ENCODE data around the gene MMP23B. TPM values are rescaled to one million over a fixed set of nuclear protein-coding genes. Genes with fewer than 3 reads are reported as not detected.

Gene MMP23B
- total RNA-seq, 4 donors from 2014 or later, result 9.8 to 61.7 (median 18.5) TPM

GRCh38 chr1:1680031-1680911, 48.3 kb downstream of the MMP23B start:
- ATAC-seq (ENCODE audit: low FRiP score) (no peak), DNase-seq (ENCODE audit: low spot score) (no peak)
- TF ChIP-seq CTCF (IDR thresholded peaks at IDR 0.05), result no peak

- ATAC-seq (ENCODE audit: low FRiP score), result no peak
- no peak for DNase-seq (ENCODE audit: low spot score)
- TF ChIP-seq CTCF (IDR thresholded peaks at IDR 0.05), result no peak
These were observed 48.9 kb downstream of the MMP23B start for GRCh38 chr1:1680912-1681273.

- ATAC-seq (ENCODE audit: low FRiP score), result no peak
- DNase-seq (ENCODE audit: low spot score), result no peak
- no peak for TF ChIP-seq CTCF (IDR thresholded peaks at IDR 0.05)
These were observed 51.3 kb downstream of the MMP23B start for GRCh38 chr1:1683104-1683905.

Other genes starting within 250 kb of the MMP23B start
- 100 to 1,000 TPM; 142 to 273 (median 204) TPM for gene CCNL2, start 232.8 kb upstream of the MMP23B start, total RNA-seq
- gene MRPL20, start 224.9 kb upstream of the MMP23B start, total RNA-seq, result 100 to 1,000 TPM; 106 to 170 (median 136) TPM
- gene ANKRD65, start 210.9 kb upstream of the MMP23B start, total RNA-seq, result 1 to 10 TPM; 2.6 to 7.3 (median 3.8) TPM
- 10 to 100 TPM in 3 of 4 donors, 1 to 10 TPM in 1; 6.8 to 21.1 (median 13.8) TPM for gene VWA1, start 196.5 kb upstream of the MMP23B start, total RNA-seq
- 1 to 10 TPM in 2 of 4 donors, under 1 TPM in 1, not detected in 1; 0.69 to 3.5 (median 2.4) TPM for gene ATAD3C, start 182.5 kb upstream of the MMP23B start, total RNA-seq
- gene ATAD3B, start 160.4 kb upstream of the MMP23B start, total RNA-seq, result 10 to 100 TPM; 11.0 to 91.6 (median 16.5) TPM
- 10 to 100 TPM; 17.3 to 38.5 (median 20.7) TPM for gene ATAD3A, start 120.0 kb upstream of the MMP23B start, total RNA-seq
- gene TMEM240, start 91.5 kb upstream of the MMP23B start, total RNA-seq, result 1 to 10 TPM; 2.6 to 3.5 (median 3.1) TPM
- 100 to 1,000 TPM in 3 of 4 donors, 10 to 100 TPM in 1; 95.7 to 130 (median 107) TPM for gene SSU72, start 57.3 kb upstream of the MMP23B start, total RNA-seq
- 1 to 10 TPM in 3 of 4 donors, not detected in 1; 1.9 to 2.6 (median 2.2) TPM for gene FNDC10, start 32.0 kb upstream of the MMP23B start, total RNA-seq
- gene MIB2, start 16.7 kb upstream of the MMP23B start, total RNA-seq, result 10 to 100 TPM; 33.7 to 52.2 (median 40.2) TPM
- gene CDK11B, start 26.8 kb downstream of the MMP23B start, total RNA-seq, result 10 to 100 TPM; 16.3 to 25.3 (median 19.2) TPM
- gene SLC35E2B, start 60.6 kb downstream of the MMP23B start, total RNA-seq, result 10 to 100 TPM; 22.1 to 52.9 (median 36.0) TPM
- 10 to 100 TPM; 25.0 to 77.7 (median 39.0) TPM for gene CDK11A, start 92.2 kb downstream of the MMP23B start, total RNA-seq
- gene NADK, start 146.3 kb downstream of the MMP23B start, total RNA-seq, result 100 to 1,000 TPM in 3 of 4 donors, 10 to 100 TPM in 1; 97.2 to 136 (median 114) TPM